Mesenteric fat pad (tissue), 1 donor: Measurements from ENCODE around the gene PCSK5. TPM values are rescaled to one million over a fixed set of nuclear protein-coding genes. Genes with fewer than 3 reads are reported as not detected.
A peak's percentile ranks its signal among the peaks of the same experiment; 100 is the strongest.
"Not testable (repeated sequence)": the region's sequence is repeated elsewhere in the genome, so short reads cannot be mapped to it uniquely, and the experiment has no call there.

ENCODE experiments used
- DNase-seq: peaks from one replicate; pipeline ENCODE4 v3.0.0-alpha.2; 2020; ENCODE audit warnings: low spot score
- long read RNA-seq: library from polyadenylated mRNA; unstranded; transcript quantifications from one replicate; pipeline ENCODE4 v2.0.0, GENCODE V29; 2020
- total RNA-seq: library from RNA; stranded (reverse); fragmentation: NEBNext Ultra II Directional; extraction: Animal tissue kit (Norgen Biotek cat#: 25700); gene quantifications from one replicate; pipeline ENCODE4 v1.2.1, GENCODE V29; 2021
- donor health status: DM: yes; HTN: yes; CAD: no.

PCSK5 gene
- 79.6 TPM for total RNA-seq
- long read RNA-seq, full-length matches to known transcripts: 76 of 188 reads
- long read RNA-seq, partial matches to known transcripts: 34 of 188 reads
- long read RNA-seq, other reads (novel, unspliced or antisense): 78 of 188 reads

DNA sequence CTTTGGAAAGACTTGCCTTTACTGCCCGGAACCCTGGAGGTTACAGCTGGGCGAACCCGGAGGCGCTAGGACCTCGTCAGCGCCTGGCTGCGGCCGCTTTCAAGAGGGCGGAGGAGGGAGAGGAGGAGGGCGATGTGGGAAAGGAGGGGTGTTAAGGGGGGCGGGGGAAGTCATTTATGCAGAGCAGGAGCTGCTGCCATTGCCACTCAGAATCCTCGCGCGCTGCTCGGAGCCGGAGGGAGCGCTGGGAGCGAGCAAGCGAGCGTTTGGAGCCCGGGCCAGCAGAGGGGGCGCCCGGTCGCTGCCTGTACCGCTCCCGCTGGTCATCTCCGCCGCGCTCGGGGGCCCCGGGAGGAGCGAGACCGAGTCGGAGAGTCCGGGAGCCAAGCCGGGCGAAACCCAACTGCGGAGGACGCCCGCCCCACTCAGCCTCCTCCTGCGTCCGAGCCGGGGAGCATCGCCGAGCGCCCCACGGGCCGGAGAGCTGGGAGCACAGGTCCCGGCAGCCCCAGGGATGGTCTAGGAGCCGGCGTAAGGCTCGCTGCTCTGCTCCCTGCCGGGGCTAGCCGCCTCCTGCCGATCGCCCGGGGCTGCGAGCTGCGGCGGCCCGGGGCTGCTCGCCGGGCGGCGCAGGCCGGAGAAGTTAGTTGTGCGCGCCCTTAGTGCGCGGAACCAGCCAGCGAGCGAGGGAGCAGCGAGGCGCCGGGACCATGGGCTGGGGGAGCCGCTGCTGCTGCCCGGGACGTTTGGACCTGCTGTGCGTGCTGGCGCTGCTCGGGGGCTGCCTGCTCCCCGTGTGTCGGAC, at the start of gene PCSK5:
Gene PCSK5, plus strand, starts transcription at position 202 of the 805 bp plus-strand sequence. Its CDS starts 509 bp downstream, at position 711.
- peak; percentile 94 for DNase-seq

DNA sequence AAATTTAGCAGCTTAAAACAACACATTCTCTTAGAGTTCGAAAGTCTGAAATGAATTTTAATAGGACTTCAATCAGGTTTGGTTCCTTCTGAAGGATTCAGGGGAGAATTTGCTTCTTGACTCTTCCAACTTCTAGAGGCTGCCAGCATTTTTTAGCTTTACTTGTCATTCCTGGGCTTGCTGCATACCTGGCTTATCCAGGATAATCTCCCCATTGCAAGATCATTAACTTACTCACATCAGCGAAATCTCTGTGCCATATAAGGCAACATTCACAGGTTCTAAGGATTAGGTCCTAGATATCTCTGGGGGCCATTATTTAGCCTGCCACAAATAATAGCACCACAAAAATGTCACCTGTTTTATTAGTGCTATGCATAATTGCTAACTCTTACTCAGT, 46.2 kb upstream of the PCSK5 start:
- no peak for DNase-seq

DNA sequence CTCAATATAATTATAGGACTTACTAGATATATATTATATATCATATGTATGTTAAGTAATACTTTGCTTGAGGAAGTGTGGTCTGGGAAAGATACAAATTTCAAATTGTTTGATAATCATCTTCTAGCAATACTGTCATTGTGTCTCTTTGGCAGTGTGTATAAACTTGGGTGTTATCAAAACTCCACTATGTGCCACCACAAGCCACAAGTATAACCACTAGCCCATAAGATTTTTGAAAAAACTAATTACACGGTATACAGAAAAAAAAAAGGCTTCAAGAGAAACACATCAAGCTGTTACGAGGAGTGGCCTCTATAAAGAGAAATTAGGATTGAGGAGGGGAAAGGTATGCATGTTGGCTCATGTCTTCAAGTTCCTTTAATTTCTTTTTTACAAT, 44.7 kb upstream of the PCSK5 start:
- DNase-seq: no peak

DNA sequence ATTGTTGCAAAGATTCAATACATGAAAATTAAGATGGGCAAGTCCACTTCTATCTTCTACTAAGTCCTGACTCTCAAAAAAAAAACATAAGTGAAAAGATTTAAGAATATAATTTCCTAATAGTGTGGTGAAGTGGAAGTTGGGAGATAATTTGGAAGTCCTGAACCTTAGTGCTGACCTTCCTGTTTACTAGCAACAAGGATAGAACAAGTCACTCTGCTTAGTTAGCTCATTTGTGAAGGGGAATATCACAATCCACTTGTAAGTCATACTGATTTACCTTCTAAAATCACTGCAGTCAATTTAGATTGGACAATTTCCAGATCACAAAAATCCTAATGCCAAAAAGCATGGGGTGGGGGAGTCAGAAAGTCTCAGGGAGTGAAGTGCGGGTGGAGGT, 43.4 kb upstream of the PCSK5 start:
- DNase-seq: no peak

DNA sequence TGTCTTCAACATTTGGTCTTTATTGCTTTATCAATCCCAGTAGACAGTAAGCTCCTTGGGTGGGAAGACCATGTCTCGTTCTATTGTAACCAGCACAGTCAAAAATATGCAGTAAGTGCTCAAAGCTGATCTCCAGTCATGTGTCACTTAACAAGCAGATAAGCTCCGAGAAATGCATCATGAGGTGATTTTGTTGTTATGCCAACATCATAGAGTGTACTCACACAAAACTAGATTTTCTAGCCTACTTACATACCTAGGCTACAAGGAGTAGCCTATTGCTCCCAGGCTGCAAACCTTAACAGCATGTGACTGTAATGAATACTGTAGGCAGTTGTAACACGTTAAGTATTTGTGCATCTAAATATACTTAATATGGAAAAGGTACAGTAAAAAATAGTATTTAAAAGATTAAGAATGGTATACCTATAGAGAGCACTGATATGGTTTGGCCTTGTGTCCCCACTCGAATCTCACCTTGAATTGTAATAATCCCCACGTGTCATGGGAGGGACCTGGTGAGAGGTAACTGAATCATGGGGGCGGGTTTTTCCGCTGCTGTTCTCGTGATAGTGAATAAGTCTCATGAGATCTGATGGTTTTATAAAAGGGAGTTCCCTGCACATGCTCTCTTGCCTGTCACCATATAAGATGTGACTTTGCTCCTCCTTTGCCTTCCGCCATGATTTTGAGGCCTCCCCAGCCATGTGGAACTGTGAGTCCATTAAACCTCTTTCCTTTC, 39.8 kb upstream of the PCSK5 start:
- DNase-seq: no peak

DNA sequence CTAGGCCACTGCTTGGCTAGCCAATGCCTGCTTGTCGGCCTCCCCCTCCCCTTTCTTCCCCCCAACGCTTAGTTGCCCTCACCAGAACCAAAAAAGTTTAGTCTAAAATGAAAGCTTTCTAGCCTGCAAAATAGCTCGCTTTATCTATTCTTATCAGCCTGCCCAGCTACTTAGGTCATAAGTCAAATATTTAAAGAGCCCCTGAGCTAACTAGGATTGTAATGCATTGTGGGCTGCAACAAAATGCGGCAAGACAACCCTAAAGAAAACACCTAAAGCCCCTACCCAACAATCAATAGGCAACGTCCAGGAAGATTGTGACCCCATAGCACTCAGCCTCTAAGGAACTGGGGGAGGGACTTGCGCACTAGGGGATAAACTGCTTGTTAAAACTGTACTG, 38.6 kb upstream of the PCSK5 start:
- DNase-seq: no peak

DNA sequence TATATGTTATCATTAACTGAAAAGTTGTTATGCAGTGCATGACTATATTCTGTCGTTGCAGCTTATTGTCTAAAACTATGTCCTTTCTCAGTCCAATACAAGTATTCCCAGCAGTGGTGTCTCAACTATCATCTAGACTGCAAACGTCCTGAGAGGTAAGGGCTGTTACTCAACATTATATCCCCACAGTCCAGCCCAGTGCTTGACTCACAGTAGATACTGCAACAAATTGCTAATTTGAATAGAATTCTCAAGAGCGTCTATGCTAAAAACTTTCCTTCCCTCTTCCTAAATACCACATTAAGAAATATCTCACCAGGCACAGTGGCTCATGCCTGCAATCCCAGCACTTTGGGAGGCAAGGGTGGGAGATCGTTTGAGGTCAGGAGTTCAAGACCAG, 37.7 kb upstream of the PCSK5 start:
- DNase-seq: no peak

DNA sequence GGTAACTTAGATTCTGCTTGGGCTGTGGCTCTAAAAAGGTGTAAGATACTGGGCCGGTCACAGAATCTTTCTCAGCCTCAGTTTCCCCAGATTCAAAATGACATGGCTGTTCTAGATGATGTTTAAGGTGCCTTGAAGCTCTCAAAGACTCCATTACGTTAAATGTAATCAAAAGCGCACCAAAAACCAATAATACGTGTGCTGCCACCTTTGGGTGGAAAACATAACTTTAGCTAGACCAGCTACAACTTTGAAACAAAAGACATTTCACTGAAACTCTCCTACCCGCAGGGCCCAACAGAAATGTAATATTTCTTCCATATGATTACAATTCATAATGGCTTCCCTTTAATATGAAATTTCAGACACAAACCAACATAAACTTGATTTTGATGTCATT, 35.0 kb upstream of the PCSK5 start:
- no peak for DNase-seq

DNA sequence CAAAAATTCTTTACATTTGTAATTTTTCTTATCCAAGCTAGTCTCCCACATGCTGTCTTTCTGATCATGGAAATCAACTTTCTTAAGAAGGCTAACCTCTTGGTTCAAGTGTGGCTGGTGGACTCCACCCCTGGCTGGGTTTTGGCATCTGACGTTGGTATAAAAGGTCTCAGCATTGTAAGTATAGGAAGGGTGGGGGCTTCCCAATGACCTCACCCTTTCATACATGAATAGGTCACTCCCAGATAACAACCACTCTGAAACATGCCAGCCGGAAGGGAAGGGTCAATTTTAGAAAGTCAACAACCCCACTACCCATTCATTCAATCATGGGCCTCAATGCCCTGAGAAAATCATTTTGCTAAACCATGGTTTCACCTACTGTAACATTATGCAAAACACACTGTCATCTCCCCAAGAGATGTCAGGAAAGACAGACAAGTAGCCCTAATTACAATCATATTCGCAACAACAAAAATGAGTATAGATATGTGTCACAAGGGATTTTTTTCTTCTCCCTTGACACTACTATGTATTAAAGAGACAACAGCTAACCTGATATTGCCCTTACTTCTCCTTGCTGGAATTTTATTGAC, 31.9 kb upstream of the PCSK5 start:
- no peak for DNase-seq

DNA sequence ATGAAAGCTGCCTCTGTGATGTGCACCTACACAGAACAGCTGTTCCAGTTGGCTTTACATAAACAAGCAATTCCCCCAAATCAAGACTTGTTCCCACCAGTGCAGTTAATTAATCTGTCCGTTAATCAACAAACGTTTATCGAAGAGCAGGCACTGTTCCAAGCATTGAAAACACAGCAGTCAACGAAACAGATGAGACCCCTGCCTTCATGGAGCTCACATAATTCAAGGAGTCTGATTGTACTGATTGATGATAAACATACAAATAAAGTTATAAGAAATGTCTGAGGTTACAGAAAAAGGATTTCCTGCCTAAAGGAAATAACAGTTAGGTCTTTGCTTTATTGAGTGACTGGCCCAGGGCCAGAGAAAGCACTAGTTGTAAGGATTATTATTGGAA, 26.2 kb upstream of the PCSK5 start:
- no peak for DNase-seq

DNA sequence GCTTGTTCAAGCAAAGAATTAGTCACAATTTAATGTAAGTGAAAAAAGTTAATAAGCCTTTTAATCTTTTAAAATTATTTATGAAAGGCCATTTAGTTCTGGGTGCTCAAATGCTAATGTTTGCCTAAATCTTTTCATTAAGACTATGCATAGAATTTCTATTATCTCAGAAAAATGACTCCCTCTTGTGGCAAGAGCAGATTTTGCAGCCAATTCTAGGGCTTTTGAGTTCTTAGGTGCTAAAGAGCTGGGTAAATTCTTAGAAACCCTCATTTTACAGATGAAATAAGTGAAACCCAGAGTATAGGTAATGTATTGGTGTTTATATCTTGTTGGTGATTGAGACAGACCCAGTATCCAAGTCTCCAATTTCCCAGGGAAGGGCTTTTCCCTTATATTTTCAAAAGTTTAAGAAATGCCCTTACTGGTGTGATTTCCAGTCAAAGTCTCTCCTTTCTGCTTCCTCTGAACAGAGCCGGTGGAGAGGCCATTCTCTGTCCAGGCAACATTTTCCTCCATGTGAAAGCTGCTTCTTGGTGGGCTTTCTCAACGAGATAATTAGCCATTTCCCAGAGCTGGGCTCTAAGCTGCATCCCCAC, 24.1 kb upstream of the PCSK5 start:
- no peak for DNase-seq

DNA sequence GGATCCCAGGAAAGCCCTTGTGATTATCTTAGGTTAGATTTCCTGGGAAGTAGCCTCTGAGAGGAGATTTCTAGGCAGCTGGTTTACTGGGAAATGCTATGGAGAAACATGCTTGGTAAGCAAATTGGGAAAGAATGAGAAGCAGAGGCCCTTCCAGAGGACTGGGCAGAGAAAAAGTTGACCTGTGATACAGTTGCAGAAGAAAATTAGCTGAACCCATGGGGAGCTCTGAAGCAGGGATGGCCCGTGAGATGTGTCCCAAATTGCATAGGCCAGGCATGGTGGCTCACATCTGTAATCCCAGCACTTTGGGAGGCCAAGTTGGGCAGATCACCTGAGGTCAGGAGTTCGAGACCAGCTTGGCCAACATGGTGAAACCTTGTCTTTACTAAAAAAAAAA, 21.9 kb upstream of the PCSK5 start:
- DNase-seq: not testable (repeated sequence)

DNA sequence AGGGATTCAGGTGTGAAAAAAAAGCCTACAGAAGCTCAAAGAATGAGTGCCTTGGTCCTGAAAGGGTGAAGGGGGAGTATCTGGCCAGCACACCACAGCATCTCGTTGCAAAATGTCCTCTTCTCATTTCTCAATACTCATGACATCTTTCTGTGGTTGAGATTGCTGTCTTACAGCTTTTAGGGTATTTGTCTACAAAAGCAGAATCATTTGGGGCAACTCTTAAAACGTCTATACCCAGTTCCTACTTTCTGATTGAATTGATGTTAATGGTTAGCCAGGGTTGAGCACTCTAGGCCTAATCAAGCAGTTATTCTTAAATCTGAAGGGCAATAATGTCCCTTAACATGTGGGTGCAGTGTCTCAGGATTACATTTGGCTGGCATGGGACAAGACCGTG, 21.2 kb upstream of the PCSK5 start:
- DNase-seq: no peak

DNA sequence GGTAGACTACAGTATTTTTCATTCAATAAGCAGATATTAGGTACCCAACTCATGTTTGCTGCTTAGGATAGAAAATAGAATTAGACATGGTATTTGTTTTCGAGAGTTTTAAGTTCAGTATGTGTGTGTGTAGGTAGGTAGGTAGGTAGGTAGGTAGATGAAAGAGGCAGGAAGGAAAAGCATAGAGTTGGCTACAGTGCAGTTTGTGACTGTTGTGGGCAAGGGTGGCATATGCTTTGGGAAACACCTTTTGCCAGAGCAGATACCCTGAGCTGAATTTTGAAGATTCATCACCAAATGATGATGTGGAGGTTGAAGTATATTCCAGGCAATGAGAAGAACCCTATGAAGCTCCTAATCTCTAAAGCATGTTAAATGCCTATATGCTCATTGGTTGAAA, 20.0 kb upstream of the PCSK5 start:
- DNase-seq: no peak

DNA sequence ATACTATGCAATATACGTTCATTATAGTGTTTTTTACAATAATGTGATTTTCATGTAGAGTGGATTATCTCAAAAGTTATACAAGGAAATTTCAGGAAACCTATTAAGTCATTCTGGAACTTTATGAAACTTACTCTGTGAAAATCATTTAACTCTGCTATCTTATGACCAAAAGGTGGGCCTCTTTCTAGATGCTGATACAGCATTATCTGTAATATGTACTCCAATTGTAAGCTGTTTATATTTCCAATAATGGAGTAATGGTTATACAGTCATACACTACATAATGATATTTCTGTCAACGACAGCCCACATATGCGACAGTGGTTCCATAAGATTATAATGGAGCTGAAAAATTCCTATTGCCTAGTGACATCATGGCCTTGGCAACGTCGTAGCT, 18.8 kb upstream of the PCSK5 start:
- no peak for DNase-seq

DNA sequence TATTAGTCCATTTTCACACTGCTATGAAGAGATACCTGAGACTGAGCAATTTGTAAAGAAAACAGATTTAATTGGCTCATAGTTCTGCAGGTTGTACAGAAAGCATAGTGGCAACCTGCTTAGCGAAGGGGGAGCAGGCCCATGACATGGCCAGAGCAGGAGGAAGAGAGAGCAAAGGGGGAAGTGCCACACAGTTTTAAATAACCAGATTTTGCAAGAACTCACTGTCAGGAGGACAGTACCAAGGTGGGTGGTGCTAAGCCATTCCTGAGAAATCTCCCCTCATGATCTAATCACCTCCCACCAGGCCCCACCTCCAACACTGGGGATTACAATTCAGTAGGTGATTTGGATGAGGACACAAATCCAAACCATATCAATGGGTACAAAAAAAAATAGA, 16.8 kb upstream of the PCSK5 start:
- no peak for DNase-seq

DNA sequence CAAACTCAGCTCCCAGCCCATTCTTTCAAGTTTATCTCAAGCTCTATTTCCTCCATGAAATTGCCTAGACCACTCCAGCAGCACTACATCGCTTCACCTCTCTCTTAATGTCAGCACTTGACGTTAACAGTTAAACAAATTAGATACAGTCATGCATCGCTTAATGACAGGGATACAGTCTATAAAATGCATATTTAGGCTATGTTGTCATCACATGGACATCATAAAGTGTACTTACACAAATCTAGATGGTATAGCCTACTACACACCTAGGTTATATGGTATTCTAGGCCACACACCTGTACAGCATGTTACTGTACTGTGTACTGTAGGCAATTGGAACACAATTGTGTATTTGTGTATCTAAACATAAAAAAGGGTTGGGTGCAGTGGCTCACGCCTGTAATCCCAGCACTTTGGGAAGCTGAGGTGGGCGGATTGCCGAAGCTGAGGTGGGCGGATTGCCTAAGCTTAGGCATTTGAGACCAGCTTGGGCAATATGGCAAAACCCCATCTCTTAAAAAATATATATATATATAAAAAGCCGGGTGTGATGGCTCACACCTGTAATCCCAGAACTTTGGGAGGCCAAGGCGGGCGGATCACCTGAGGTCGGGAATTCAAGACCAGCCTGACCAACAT, 13.4 kb upstream of the PCSK5 start:
- no peak for DNase-seq

DNA sequence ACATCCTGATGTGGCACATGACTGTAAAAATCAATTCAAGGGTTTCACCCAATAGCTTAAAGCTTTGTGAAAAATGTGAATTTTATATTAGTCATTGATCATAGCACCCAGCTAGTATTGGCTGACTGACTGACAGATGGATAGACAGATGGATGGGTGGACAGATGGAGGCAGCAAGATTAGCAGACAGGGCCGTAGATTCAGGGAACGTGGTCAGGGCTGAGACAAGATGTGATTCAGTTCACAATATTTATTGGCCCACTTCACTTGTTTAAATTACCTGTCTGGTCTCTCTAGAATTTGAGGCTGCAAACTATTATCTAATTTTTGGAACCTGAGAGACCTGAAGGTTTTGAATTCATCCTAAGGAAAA, 12.0 kb upstream of the PCSK5 start:
- DNase-seq: no peak

DNA sequence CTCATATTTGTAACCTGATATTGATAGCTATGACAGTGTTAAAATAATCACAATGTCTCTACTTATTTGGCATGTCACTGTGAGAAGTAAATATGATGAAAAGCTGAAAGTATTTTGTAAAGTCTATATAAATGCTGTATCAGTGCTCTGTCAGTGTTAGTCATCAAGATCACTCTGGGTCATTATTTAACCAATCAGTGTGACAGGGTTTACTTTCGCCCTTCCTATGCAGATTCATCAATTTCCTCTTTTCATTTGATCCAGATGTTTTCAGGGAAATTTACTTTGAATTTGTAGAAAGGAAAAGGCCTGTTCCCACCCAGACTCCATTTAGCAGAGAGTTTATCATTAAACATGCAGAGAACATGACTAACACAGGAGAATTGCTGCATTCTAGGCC, 9.9 kb upstream of the PCSK5 start:
- no peak for DNase-seq

DNA sequence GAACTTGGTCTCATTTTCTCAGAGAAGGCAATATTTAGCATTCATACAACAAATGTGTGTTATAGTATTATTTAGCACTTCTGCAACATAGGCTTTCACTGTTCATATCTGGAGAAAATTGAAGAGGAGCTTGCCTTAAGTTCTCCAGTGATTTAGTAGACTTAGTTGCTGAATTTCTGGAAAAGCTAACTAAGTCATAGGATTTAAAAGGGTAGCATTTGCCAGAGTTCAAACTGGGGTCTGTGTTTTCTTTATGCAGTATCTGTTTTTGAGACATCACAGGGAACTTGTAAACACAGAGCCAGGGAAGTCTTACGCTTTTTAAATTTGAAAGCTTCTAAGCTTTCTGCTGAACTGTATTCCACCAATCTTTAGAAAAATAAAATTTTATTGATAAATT, 8.7 kb upstream of the PCSK5 start:
- no peak for DNase-seq

DNA sequence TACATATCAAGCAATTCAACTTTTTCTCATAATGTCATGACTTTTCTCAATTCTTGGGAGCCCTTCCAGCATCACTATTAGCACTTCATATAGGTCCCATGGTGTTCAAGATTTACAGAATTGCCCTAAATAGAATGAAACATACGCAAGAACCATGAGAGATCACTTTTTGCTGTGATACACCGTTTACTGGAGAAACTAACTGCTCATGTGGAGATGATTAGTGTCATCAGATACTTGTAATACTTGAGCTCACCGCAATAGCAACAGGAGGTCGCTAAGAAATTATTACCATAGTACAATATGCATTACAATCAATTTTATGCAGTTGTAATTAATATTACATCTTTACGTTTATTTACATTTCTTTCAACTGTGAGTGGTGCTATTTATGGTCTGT, 4.8 kb upstream of the PCSK5 start:
- DNase-seq: no peak
